A673 (cell line): ENCODE results near the gene HDGFL3. TPM values are rescaled to one million over a fixed set of nuclear protein-coding genes. Genes with fewer than 3 reads are reported as not detected.

ENCODE experiments used
- BruUV-seq: library from RNA; stranded (reverse); fragments of 400-500 nt; replicated peaks from 2 replicates; lab custom pipeline; 2021; lab: Mats Ljungman, UMichigan
- CTCF ChIA-PET: fragments of 300-600 bp; sonication (Branson Sonifier 250); formaldehyde crosslinking; loops from one replicate; lab custom pipeline; 2022; ENCODE audit warnings: antibody characterized with exemption; lab: Charles Lee
- POLR2A ChIA-PET: fragments of 300-600 bp; sonication (Branson Sonifier 250); formaldehyde crosslinking; loops from one replicate; lab custom pipeline; 2022; ENCODE audit warnings: antibody characterized with exemption; ENCODE audit not compliant: low non-redundant PET; lab: Charles Lee
- DNase-seq: peaks from one replicate; pipeline ENCODE4 v3.0.0-alpha.2; 2015; ENCODE audit warnings: low spot score
- H3K27ac ChIP-seq: fragments of 200-600 bp; sonication (generic); 2 replicates; pipeline ENCODE4 v1.5.1; 2016; ENCODE audit warnings: mixed run types, low read depth, mild to moderate bottlenecking, mixed read lengths, antibody characterized with exemption, low read length; ENCODE audit not compliant: poor library complexity, severe bottlenecking
- H3K27me3 ChIP-seq: fragments of 200-600 bp; sonication (generic); replicated peaks from 2 replicates; pipeline ENCODE4 v1.6.1; 2017; ENCODE audit warnings: mixed run types, low read depth, mild to moderate bottlenecking, mixed read lengths, antibody characterized with exemption, low read length; ENCODE audit not compliant: insufficient read depth, poor library complexity
- H3K36me3 ChIP-seq: fragments of 200-600 bp; sonication (generic); 2 replicates; pipeline ENCODE4 v1.6.1; 2016; ENCODE audit warnings: mixed run types, mild to moderate bottlenecking, mixed read lengths, antibody characterized with exemption, low read length; ENCODE audit not compliant: insufficient read depth, poor library complexity, severe bottlenecking
- H3K4me1 ChIP-seq: fragments of 200-600 bp; sonication (generic); 2 replicates; pipeline ENCODE4 v1.6.1; 2017; ENCODE audit warnings: mixed run types, mild to moderate bottlenecking, mixed read lengths, antibody characterized with exemption, low read length; ENCODE audit not compliant: insufficient read depth, poor library complexity, severe bottlenecking
- H3K4me3 ChIP-seq: fragments of 200-600 bp; sonication (generic); 2 replicates; pipeline ENCODE4 v1.5.1; 2016; ENCODE audit warnings: low read depth, mixed run types, mild to moderate bottlenecking, mixed read lengths, low read length; ENCODE audit not compliant: poor library complexity, severe bottlenecking
- H3K9me3 ChIP-seq: fragments of 200-600 bp; sonication (generic); 2 replicates; pipeline ENCODE4 v1.6.1; 2016; ENCODE audit warnings: mixed run types, low read depth, mild to moderate bottlenecking, mixed read lengths, antibody characterized with exemption, low read length; ENCODE audit not compliant: poor library complexity, severe bottlenecking
- EZH2 ChIP-seq: fragments of 200-600 bp; sonication (generic); IDR thresholded peaks from 2 replicates; pipeline ENCODE4 v1.6.1; 2017; ENCODE audit warnings: borderline replicate concordance, low read depth, mild to moderate bottlenecking, mixed read lengths, antibody characterized with exemption, low read length; ENCODE audit not compliant: poor library complexity, severe bottlenecking
- intact Hi-C: fragments of 100-400 bp; cut with micrococcal nuclease; formaldehyde crosslinking; loops from one replicate; pipeline ENCODE4 v1.10.0; 2022; ENCODE audit not compliant: unreplicated experiment
- total RNA-seq: library from RNA; stranded (reverse); gene quantifications from 2 replicates; pipeline ENCODE4 v1.2.3, GENCODE V29; 2021
- TF ChIP-seq, protein P1 (sequence below): fragments of 300-800, 200-600 bp; sonication (generic); conservative IDR thresholded peaks from 2 replicates; pipeline ENCODE4 v1.5.1; 2017; ENCODE audit warnings: low read depth, mild to moderate bottlenecking, antibody characterized with exemption, low read length, moderate library complexity, mixed read lengths

HDGFL3 gene
- total RNA-seq, 1 experiment from 2014 or later: 103 TPM

DNA sequence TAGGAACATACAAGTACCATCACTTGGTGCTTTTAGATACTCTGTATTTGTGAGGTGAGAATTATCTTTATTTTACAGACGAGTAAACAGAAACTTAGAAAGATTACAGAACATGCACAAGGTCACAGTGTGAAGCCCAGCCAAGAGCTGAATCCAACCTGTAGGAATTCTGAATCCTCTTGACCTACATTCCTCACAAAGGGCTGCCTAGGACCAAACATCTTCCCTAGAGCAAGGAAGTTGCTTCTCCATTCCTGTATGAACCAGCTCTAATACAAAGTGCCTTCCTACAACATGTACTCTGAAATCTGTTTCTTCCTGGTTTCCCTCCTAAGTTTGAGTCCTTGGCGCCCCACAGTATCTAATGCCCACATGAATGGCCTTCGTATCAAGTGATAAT is 2.9 kb downstream of the HDGFL3 start:
- no peak overlapping the region for H3K4me3 ChIP-seq
- H3K27me3 ChIP-seq: peaks cover 5% of the 10 kb centered on the region
- intact Hi-C loops: no loop called here
- no peaks in the 10 kb centered on the region for H3K36me3 ChIP-seq
- BruUV-seq: no TSS peak
- TF ChIP-seq EZH2: no peak
- TF ChIP-seq, protein P1, sequence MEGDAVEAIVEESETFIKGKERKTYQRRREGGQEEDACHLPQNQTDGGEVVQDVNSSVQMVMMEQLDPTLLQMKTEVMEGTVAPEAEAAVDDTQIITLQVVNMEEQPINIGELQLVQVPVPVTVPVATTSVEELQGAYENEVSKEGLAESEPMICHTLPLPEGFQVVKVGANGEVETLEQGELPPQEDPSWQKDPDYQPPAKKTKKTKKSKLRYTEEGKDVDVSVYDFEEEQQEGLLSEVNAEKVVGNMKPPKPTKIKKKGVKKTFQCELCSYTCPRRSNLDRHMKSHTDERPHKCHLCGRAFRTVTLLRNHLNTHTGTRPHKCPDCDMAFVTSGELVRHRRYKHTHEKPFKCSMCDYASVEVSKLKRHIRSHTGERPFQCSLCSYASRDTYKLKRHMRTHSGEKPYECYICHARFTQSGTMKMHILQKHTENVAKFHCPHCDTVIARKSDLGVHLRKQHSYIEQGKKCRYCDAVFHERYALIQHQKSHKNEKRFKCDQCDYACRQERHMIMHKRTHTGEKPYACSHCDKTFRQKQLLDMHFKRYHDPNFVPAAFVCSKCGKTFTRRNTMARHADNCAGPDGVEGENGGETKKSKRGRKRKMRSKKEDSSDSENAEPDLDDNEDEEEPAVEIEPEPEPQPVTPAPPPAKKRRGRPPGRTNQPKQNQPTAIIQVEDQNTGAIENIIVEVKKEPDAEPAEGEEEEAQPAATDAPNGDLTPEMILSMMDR: no peak
- CTCF ChIA-PET: no interaction called here
- peaks cover 3% of the 10 kb centered on the region for H3K4me1 ChIP-seq
- no peak overlapping the region for H3K27ac ChIP-seq
- DNase-seq: no peak
- no peaks in the 10 kb centered on the region for H3K9me3 ChIP-seq
- POLR2A ChIA-PET: no interaction called here

DNA sequence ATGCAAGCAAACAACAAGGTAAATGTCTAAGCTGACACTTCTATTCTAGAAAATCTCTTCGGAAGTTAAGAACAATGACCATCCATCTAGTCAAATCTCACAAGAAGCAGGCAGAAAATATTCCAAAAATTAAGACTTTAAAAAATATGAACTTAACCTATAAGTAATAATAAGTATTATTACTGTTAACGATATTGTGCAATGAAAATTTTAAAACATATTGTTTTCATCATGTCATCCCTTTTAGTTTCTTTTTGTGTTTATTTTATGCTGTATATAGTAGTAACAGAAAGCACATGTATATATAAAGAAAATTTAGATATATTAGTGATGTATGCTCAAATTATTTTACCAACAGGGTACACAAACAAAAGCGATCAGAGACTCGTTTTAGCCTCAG is 4.1 kb downstream of the HDGFL3 start:
- Histone ChIP-seq H3K9me3 (no peaks in the 10 kb centered on the region), H3K4me3 (no peak overlapping the region), H3K36me3 (no peaks in the 10 kb centered on the region), H3K27me3 (peaks cover 5% of the 10 kb centered on the region), H3K4me1 (peaks cover 3% of the 10 kb centered on the region), H3K27ac (no peak overlapping the region)
- intact Hi-C loops: no loop called here
- no peak for TF ChIP-seq EZH2
- TF ChIP-seq, protein P1: no peak
- POLR2A ChIA-PET: no interaction called here
- DNase-seq: no peak
- no TSS peak for BruUV-seq
- CTCF ChIA-PET: no interaction called here

DNA sequence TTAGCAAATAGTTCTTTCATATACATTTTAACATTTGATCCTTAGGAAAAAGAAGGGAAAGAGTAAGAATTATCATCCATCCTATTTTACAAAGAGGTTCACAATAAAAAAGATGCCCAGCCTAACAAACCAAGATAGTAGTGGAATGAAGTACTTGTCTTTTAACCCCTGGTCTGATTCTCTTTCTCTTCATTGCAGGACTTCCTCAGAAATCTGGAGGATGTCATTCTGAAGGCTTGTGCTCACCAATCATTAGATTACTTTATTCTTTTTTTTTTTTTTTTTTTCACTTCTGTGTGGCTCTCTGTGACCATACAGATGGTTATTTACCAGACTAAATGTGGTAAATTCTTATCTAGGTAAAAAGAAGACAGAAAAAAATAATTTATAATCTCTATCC is 7.0 kb downstream of the HDGFL3 start:
- TF ChIP-seq, protein P1: no peak
- no peak for TF ChIP-seq EZH2
- ChIA-PET CTCF (no interaction called here), POLR2A (no interaction called here)
- no peaks in the 10 kb centered on the region for H3K36me3 ChIP-seq
- intact Hi-C loops: no loop called here
- peaks cover 3% of the 10 kb centered on the region for H3K4me1 ChIP-seq
- H3K27me3 ChIP-seq: no peaks in the 10 kb centered on the region
- H3K4me3 ChIP-seq: no peak overlapping the region
- no TSS peak for BruUV-seq
- no peaks in the 10 kb centered on the region for H3K9me3 ChIP-seq
- no peak overlapping the region for H3K27ac ChIP-seq
- DNase-seq: no peak
